Measurements from ENCODE around the gene COMMD6.

Gene COMMD6

DNA sequence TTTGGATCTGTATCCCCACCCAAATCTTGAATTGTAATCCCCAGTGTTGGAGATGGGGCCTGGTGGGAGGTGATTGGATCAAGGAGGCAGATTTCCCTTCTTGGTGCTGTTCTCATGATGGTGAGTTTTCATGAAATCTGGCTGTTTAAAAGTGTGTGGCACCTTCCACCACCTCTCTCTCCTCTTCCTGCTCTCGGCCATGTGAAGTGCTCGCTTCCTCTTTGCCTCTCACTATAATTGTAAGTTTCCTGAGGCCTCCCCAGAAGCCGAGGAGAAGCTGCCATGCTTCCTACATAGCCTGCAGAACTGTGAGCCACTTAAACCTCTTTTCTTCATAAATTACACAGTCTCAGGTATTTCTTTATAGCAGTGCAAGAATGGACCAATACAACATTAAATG, 15.7 kb downstream of the COMMD6 start:
- no peak for DNase-seq

DNA sequence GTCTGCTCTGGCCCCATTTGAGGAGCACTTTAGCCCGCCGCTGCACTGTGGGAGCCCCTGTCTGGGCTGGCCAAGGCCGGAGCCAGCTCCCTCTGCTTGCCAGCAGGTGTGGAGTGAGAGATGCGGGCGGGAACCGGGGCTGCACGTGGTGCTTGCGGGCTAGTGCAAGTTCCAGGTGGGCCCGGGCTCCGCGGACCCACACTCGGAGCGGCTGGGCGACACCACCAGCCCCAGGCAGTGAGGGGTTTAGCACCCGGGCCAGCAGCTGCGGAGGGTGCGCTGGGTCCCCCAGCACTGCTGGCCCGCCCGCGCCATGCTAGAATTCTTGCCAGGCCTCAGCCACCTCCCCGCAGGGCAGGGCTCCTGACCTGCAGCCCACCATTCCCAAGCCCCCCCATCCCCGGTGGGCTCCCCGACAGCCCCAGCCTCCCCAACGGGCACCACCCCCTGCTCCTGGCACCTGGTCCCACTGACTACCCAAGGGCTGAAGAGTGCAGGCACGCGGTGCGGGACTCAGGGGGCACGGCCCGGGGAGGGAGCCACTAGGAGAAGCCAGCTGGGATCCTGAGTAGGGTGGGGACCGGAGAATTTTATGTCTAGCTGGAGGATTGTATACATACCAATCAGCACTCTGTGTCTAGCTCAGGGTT, 19.1 kb downstream of the COMMD6 start:
- DNase-seq, result no peak

DNA sequence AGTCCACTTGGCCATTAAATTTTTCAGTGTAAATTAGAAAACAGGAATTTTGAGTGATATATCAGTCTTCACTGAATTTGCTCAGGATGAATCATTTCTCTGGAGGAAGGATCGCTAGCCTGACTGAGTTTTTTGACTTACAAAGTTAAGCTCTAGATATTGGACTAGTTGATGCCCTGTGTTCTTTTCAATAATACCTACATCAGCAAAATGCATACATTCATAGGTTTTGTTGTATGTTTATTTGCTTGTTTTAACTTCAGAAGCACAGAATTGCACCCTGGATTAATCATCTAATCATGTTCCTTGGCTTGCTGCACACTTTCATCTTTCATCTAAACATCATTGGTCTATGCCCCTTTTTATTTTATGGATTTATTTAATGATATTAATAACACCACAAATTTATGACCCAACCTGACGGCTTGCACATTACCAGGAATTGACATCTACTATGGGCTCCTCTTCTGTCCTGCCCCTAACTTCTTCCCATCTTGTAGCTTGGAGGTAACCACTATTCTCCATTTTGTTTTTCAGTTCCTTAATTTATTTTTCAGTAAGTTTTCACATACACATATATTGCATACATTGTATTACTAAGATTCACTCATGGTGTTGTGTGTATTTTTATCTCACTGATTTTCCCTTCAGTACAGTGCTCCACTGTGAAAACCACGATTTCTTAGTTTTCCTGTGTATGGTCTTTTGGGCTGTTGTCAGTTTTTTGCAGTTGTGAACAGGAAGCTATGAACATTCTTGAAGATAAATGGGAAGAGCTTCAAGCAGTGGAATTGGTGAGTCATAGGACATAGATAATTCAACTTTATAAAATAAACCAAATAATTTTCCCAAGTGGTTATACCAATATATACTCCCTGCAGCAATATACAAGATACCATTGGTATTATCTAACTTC, 23.3 kb downstream of the COMMD6 start:
- no peak for DNase-seq

DNA sequence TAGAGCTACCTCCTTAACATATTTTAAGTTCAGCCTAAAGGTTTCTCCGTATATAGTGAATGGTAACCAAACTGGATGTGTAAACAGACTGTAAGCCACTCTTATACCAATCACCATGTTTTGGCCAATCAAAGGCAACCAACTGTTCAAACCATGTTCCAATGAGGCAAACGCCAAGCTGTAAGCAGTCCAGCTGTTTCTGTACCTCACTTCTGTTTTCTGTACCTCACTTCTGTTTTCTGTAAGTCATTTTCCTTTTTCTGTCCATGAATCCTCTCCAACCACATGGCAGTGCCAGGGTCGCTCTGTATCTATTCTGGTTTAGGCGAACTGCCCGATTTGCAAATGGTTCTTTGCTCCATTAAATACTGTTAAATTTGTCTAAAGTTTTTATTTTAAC, 24.4 kb downstream of the COMMD6 start:
- DNase-seq, result no peak

DNA sequence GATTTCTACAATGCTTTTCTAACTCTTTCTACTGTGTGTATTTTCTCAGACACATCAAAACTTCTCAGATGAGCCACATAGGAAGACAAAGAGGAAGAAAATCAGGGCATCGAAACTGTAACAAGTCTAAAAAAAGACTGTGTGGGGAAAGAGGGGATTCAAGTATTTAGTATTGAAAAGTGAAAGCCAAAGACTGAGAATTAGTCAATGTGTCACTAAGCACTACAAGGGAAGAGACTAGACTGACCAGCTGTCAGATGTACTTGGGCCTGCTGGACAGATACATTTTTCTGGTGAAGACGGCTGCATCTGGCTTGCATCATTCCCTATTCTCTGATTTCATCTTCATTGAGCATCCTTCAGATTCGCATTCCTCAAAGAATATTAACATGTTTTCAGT, 25.4 kb downstream of the COMMD6 start:
- no peak for DNase-seq

DNA sequence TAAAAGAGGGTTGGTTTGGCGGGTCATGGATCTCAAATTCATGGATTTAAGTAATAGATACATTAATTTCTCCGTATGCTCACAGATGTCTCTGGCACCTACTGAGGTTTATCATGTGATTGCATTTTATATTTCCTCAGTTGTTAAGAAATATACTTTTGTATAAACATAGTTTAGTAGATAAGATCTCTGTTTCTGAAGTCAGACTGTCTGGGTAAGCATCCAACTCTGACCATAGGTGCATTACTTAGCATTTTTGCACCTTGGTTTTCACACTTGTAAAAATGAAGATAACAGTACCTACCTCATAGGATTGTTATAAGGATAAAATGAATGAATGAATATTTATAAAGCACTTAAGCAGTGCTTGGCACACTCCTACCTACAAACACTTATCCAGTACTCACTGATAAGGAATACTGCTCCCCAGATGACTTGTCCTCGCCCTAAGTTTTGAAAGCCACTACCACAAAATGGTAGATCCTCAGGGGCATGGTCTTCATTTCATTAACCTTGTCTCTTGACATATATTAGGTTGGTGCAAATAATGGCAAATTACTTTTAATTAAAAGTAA, 26.5 kb downstream of the COMMD6 start:
- DNase-seq, result no peak

DNA sequence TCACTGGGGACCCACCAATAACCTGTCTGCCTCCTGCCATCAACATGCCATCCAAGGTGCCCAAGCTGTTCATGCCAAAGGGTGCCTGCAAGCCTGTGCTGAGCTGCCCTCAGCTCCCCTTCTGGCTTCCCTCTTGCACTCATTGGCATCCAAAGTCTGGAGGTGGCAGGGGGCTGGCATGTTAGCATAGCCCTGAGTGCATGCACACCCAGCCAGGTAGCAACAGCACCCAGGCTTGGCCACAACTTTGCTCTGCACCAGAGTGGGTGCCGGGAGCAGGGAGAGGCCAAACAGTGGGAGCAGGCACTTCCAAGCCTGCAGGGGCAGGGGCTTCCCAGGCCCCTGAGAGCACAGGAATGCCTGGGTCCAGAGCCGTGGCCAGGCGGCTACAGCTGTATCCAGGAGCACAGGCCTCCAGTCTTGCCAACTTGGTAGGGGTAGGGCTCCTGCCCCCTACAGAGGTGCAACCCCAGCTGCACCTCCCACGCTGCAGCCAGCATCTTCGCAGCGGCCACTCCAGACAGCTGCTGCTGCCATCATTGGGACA, 29.6 kb downstream of the COMMD6 start:
- DNase-seq, result no peak

DNA sequence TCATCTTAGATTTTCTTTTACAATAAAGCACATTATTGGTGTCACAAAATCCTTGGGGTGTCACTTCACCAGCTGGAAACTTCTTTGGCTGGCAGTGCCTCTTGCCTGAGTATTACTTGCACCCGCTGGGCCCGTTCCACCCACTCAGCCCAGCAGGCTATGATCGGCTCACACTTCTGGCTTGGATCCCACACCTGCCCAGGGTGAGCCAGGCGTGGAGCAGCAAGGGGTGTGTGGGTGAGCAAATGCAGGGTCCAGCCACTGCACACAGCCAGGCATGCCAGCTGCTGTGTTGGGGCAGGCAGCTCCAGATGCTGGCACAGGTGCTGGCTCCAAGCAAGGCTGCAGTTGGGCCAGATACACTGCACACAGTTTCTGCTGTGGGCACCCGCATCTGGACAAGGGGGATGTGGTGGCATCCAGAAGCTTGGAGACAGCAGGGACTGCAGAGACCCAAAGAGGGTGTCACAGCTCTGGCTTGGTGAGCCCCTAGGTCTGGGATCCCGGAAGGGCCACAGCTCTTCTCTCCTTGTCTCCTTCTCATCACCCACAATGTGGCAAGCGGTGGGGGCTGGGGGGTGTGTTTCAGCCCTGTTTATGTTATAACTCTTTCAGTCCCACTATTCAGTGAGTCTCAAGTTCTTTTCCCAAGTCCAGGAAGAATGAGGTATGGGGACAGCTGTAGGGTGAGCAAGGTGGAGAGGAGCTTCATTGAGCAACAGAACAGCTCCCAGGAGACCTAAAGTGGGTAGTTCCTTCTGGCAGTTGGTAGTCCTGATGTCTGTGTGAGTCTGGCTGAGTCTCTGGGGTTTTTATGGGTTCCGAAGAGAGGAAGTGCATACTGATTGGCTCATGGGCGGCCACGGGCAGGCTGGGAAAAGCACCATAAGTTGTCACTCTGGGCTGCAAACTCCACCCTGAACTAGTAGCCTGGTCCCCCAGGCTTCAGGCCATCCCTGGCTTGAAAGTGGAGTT, 30.3 kb downstream of the COMMD6 start:
- no peak for DNase-seq

DNA sequence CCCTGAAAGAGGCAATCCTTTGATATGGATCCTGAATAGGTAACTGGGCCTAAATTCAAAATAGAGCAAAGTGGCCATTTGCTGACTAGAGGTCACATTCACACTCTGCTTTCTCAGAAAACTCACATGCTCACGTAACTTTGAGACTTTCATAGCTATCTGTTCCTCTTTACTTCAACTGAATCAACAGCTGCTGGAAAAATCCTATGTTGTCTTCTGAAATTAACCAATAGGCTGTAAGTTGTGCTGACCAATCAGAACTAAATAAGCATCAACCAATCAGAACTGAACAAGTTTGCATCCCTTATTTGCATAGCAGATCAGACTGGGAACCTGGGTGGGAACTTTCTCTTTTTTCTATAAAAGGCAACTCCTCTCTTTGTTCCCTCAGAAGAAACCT, 31.6 kb downstream of the COMMD6 start:
- no peak for DNase-seq

DNA sequence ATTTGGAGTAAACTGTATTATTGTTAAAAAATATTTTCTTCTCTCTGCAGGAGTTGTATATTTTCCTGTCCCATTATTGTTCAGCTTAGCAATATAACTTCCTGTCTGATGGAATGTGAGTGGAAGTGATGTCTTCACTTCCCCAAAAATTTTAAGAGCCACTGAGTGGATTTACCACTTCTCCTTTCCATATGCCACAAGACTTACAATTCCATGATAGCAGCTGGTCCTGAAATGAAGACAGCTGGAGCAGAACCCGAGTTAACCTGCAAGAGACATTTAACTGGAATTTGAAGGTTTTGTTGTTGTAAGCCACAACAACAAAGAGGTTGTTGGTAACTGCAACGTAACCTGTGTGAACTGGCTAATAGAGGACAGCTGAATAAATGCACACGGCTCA, 32.3 kb downstream of the COMMD6 start:
- no peak for DNase-seq

DNA sequence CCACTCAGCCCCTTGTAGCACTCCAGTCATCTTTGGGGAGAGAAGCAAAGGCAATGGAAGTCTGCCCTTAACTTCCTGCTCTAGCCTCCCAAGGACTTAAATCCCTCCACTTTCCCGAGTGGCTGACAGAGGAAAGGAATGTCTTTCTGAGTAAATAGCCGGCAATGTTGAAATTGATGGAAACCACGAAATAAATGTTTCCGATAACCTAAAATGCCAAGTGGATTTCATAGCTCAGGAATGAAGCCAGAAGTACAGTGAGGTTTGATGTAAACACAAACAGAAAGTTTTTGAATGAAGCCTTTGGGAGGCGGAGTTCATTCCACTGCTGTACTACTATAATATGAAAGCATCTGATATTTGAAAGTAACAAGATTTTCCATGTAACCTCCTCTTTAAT, 41.7 kb downstream of the COMMD6 start:
- DNase-seq, result no peak

DNA sequence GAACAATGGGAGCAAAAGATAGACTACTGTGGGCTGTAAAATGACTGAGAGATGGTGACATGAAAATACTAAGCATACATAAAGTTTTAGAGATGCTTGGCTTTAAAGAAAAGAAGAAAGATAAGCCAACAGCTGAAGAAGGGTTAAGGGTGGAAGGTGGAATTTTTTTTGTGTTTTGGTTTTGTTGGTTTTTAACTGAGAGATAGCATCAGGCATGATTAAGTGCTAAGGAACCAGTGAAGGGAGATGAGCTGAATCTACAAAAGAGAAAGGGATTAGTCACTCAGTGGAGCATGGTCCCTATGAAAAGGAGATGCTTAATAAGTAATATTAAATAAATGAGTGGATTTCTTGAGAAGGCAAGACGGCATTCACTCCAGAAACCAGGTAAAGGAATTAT, 43.1 kb downstream of the COMMD6 start:
- DNase-seq, result no peak

DNA sequence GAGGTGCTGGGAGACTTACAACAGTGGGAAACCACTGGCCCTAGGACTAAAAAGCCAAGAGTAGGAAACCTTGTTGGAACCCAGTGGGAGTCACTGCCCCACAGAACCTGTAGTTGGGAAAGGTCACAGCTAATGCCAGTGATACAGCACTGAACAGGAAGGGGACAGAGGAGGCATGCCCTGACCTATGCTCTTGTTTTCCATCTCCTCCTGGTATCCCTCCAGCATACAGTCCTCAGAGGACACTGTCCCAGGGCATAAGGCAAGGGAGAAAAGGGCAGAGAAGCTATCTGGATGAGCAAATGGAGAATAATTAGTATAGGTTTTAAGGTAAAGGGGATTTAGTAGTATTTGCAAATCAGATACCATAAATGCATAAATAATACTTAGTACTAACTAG, 44.5 kb downstream of the COMMD6 start:
- DNase-seq, result no peak

DNA sequence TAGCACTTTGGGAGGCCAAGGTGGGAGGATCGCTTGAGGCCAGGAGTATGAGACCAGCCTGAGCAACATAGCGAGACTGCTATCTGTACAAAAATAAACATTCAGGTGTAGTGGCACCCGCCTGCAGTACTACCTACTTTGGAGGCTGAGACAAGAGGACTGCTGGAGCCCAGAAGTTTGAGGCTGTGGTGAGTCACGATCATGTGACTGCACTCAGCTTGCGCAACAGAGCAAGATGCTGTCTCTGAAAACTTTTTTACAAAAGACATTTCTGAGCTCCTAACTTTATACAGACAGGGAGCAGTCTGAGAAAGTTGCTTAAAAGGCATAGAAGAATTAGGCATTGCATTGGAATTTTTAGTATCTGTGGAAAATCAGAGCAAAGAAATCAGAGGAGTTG, 45.3 kb downstream of the COMMD6 start:
- no peak for DNase-seq

DNA sequence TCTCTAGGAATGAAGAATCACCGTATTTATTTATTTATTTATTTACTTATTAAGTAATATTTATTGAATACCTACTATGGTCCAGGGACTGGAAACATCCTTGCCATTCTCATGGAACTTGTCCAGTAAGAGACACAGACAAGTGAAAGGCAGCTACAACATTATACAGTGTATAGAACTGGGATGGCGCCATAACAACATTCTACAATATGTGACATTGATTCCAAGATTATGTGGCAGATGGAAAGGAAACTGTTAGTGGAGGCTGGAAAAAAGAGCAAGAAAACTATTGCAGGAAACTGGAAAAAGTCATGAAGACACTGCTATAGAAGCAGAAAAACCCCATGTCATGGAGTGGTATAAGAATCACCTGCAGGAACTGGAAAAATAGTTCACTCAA, 46.3 kb downstream of the COMMD6 start:
- no peak for DNase-seq

DNA sequence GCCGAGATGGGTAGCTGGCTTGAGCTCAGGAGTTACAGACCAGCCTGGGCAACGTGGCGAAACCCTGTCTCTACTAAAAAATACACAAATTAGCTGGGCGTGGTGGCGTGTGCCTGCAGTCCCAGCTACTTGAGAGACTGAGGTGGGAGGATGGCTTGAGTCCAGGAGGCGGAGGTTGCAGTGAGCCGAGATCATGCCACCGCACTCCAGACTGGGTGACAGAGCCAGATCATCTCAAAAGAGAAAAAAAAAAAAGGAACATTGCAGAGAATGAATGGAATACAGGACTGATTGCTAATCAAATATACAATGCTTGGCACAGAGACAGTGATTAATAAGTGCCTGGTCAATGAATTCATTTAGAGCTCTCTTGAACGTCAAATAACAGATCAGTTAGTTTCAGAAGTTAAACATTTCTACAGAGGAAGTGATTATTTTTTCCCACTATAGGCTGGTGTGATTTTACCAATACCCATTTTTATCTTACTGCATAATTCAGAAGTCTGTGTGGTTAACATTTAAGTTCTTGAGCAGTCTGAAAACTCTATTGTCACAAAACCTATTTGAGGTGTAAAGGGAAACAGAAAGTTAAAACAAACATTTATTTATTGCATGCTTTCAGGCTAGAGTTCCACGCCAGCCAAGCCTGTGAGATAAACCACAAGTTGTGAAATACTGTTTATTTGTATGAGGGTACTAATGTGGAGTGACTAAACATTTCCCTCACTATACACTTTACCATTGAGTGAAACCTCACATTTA, 48.0 kb downstream of the COMMD6 start:
- no peak for DNase-seq

DNA sequence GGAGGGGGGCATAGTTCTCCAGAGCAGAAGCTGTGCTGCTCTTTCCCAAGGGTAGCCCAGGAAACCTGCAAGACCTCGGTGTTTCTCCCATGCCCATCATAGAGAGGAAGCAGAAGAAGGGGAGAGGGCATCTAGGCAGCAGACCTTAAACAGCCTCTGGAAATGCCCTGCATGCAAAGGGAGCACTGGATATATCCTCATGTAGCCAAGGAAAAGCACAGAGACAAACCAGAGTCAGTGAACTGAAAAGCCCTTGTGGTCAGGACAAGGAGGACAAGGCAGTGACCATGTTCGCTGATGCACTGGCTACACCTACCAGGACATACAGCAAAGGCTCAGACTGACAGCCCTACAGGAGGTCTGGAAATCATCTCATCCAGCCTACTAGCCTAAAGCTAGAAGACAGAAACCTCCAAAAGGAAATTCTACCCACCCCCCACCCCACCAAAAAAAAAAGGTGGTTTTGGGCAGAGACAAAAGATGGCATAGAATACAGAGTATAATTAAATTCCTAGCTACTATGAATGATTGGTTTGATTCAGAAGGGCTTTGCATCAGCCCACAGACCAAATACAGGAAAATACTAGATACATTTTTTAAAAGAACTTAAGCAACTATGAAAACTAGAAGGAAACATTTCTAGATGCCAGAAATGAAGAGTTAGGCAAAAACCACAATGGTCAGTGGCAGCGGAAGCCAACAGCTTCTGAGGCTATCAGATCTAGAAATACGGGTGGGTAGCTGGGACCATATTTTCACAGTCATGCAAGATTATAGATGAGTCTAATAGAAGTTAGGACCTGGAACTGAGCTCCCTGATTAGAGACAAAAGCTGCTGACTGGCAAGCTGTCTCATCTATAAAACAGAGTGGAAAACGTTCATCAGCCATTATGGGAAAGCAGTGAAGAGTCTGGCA, 51.2 kb downstream of the COMMD6 start:
- no peak for DNase-seq

DNA sequence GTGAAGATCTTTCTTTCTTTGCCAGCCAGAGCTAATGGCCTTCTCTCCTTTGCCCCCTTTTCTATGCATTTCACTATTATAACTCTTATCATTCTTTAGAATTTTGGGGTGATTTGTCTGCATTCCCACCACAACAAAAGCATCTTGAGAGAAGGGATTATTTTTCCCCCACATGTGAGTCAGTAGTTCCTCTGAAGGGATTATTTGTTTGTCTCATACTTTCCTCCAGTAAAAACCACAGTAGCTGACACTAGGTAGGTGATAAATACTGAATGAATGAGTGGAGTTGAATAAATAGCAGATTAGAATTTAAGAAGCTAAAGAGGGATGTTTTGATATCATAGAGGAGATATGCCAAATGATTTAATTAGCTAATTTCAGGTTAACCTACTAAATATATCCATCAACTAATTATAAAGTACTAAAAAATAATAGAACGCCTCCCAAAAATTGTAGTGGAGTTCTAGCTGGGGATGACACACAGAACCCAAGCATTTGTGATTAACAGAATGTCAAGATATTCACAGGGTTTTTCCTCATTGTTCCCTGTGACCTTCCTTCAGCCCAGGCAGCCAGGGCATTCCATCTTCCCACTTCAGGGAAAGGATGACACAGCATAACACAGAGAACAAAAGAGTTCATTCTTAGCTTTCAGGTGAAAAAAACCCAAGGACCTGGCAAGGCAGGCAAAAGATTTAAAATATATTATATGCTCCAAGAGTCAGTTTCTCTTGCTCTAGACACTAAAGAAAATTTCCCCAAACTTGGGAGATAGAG, 52.2 kb downstream of the COMMD6 start:
- DNase-seq, result no peak

DNA sequence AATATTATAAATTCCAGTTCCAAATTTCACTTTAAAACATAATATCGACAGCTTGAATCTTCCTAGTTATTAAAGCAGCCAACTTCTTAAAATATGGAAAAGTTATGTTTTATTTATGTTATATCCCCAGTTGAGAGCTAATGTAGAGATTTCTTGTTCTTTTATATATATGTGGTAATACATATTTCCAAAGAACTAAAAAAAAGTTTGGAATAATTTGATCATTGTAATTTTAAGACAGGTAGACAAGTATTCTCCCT, 54.9 kb downstream of the COMMD6 start:
- DNase-seq, result no peak
